ENCODE results near the gene HYAL1.

The HYAL1 gene

GRCh38 chr3:50325497-50326181 lies 22.3 kb upstream of the HYAL1 start:
- no peak for TF ChIP-seq CTCF (IDR thresholded peaks at IDR 0.05; ENCODE audit: insufficient read depth, low read depth, low read length, missing control alignments)
- H3K4me3 ChIP-seq (ENCODE audit: low read depth, low read length) = no peak overlapping the region
- DNase-seq (ENCODE audit: low read depth) = no peak

GRCh38 chr3:50325113-50325480 lies 21.7 kb upstream of the HYAL1 start:
- H3K4me3 ChIP-seq (ENCODE audit: low read depth, low read length) = no peak overlapping the region
- TF ChIP-seq CTCF (IDR thresholded peaks at IDR 0.05; ENCODE audit: insufficient read depth, low read depth, low read length, missing control alignments) = no peak
- no peak for DNase-seq (ENCODE audit: low read depth)

GRCh38 chr3:50324351-50325112 lies 21.2 kb upstream of the HYAL1 start:
- H3K4me3 ChIP-seq (ENCODE audit: low read depth, low read length) = no peak overlapping the region
- peak; percentile 72 for DNase-seq (ENCODE audit: low read depth)
- TF ChIP-seq CTCF (IDR thresholded peaks at IDR 0.05; ENCODE audit: insufficient read depth, low read depth, low read length, missing control alignments) = peak; percentile 81

- no peak for DNase-seq (ENCODE audit: low read depth)
- H3K4me3 ChIP-seq (ENCODE audit: low read depth, low read length) = no peak overlapping the region
- no peak for TF ChIP-seq CTCF (IDR thresholded peaks at IDR 0.05; ENCODE audit: insufficient read depth, low read depth, low read length, missing control alignments)
These were observed 20.3 kb upstream of the HYAL1 start for GRCh38 chr3:50323614-50324199.

GRCh38 chr3:50323092-50323600 lies 19.8 kb upstream of the HYAL1 start:
- DNase-seq (ENCODE audit: low read depth) = no peak
- no peak overlapping the region for H3K4me3 ChIP-seq (ENCODE audit: low read depth, low read length)
- TF ChIP-seq CTCF (IDR thresholded peaks at IDR 0.05; ENCODE audit: insufficient read depth, low read depth, low read length, missing control alignments) = no peak

GRCh38 chr3:50322386-50323091 lies 19.2 kb upstream of the HYAL1 start, which contains the start of gene HYAL2:
Gene HYAL2 (minus strand): TSS chr3:50322745. CDS start chr3:50320489, 2,256 bp downstream.
- TF ChIP-seq CTCF (IDR thresholded peaks at IDR 0.05; ENCODE audit: insufficient read depth, low read depth, low read length, missing control alignments) = no peak
- DNase-seq (ENCODE audit: low read depth) = no peak
- peak within 1 kb of the TSS; percentile 81 for H3K4me3 ChIP-seq (ENCODE audit: low read depth, low read length)
